ENCODE measurements around the gene CTSE.

DNA sequence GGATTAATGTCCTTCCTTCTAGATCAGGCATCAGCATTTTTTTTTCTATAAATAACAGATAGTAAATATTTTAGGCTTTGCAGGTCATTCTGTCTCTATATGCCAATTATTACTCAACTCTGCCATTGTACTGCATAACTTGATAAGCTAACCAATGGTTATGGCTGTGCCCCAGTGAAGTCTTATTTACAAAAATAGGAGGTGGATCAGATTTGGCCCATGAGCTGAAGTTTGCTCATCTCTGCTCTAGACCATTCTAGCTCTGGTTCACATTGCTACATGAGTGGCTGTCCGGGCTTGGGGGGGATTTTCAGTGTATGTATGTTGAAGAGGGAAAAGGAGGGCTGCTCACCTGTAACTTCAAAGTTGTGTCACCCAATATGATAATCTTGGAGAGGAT lies 30.6 kb downstream of the CTSE start:
- TF ChIP-seq, protein P1, sequence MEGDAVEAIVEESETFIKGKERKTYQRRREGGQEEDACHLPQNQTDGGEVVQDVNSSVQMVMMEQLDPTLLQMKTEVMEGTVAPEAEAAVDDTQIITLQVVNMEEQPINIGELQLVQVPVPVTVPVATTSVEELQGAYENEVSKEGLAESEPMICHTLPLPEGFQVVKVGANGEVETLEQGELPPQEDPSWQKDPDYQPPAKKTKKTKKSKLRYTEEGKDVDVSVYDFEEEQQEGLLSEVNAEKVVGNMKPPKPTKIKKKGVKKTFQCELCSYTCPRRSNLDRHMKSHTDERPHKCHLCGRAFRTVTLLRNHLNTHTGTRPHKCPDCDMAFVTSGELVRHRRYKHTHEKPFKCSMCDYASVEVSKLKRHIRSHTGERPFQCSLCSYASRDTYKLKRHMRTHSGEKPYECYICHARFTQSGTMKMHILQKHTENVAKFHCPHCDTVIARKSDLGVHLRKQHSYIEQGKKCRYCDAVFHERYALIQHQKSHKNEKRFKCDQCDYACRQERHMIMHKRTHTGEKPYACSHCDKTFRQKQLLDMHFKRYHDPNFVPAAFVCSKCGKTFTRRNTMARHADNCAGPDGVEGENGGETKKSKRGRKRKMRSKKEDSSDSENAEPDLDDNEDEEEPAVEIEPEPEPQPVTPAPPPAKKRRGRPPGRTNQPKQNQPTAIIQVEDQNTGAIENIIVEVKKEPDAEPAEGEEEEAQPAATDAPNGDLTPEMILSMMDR (IDR thresholded peaks at IDR 0.05): no peak
- TF ChIP-seq POLR2A (IDR thresholded peaks at IDR 0.05) (no peak), POLR2AphosphoS5 (IDR thresholded peaks at IDR 0.05) (no peak)

All from prostate gland (tissue), 2 donors.